Motor neuron (in vitro differentiated cells): ENCODE data around the gene RAB25. TPM values are rescaled to one million over a fixed set of nuclear protein-coding genes. Genes with fewer than 3 reads are reported as not detected.

Source experiments
- ATAC-seq, 8 experiments: fragments of 200-7000 bp; cut with Tn5 transposase; replicated peaks in 6 of 8; 2 replicates each; pipeline ENCODE4 v1.8.0; 2021; ENCODE audit warnings: mild to moderate bottlenecking in 8 of 8, moderate library complexity in 8 of 8
- H3K27ac ChIP-seq, 2 donors: fragments of 250-450 bp; sonication (Bioruptor Pico); 2 replicates each; pipeline ENCODE4 v1.9.0; 2021; ENCODE audit warnings: antibody characterized with exemption in 2 of 2, mild to moderate bottlenecking in 2 of 2, moderate library complexity in 1 of 2
- H3K4me1 ChIP-seq, 2 donors: fragments of 250-450 bp; sonication (Bioruptor Pico); replicated peaks in 1 of 2; 2 replicates each; pipeline ENCODE4 v1.6.1; 2021; ENCODE audit warnings: antibody characterized with exemption in 2 of 2, mild to moderate bottlenecking in 2 of 2, moderate library complexity in 1 of 2
- H3K4me3 ChIP-seq, 5 donors: fragments of 250-450 bp; sonication (Bioruptor Pico); 2 replicates each; pipeline ENCODE4 v1.9.0; 2021; ENCODE audit warnings: antibody characterized with exemption in 5 of 5, mild to moderate bottlenecking in 5 of 5, moderate library complexity in 4 of 5
- WGBS, 10 experiments: fragments of 450-650 bp; shearing (Covaris generic); methylation state at CpG; one replicate each; pipeline ENCODE4 v1.0.0; 2022; 5-methylcytosine and 5-hydroxymethylcytosine counted together
- in situ Hi-C, 9 experiments: fragments of 400-800 bp; cut with MboI; loops; one replicate each; pipeline ENCODE4 v1.15.0; 2021; ENCODE audit warnings: low sequenced_read_pairs in 9 of 9, low pct_unique_long_range_greater_than_20kb in 2 of 9; ENCODE audit not compliant: unreplicated experiment in 9 of 9
- total RNA-seq, 8 experiments: library from RNA; unstranded; fragments of 300-600 nt; gene quantifications; 2 replicates each; pipeline versions ENCODE4 v1.2.3 to v1.2.4, GENCODE V29; 2022

RAB25 gene
- total RNA-seq, 8 experiments from 2014 or later, result 0.50 to 1.3 (median 1.1) TPM; not detected in 3

DNA sequence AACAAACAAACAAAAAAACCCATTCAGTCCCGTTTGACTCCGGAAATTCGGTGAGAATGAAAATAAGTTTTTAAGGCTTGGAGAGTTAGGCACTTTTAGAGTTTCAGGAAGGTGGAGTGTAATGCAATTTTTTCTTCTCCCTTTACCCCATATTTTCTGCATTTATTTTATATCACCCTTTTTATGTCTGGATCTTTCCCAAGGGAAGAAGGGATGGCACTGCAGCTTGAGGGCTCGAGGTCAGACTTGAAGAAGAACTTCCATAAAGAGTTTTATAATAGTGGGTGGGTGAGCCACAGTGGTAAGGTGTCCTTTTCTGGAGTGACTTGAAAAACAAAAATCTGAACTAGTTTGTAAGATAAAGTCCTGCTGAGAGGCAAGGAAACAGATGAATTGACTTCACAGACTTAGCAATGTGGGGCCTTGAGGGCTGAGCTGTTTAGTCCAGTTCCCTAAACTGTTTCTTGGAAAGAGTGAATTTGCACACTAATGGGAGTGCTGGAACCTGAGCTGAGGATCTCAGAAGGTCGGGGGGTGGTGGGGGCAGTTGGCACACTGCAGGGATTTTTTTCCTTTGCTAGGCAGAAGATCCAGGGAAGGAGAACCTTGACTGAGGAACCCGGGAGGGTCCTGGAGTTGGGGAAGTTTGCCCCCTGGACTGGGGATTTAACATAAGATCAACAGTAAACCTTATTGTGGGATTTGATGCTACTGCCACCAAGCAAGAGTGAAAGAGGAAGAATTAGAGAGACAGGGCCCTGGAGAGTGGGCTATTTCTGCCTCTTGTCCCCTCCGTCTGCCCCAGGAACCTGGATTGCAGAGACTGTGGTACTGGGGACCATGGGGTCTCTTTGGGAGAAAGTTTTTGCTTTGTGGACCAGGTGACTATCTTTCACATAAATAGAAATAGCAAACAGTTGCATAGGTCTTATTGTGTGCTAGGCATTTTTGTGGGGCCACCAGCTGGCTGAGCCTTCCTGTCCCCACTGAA, 23.1 kb downstream of the RAB25 start:
- Histone ChIP-seq H3K27ac (peak overlapping the region in 1 of 2 donors; percentile 90), H3K4me3 (peak overlapping the region; percentile 57 to 97 (median 79)), H3K4me1 (peaks cover 28 to 39% of the 10 kb centered on the region in 2 donors)
- in situ Hi-C loops, result loop anchor here in 5 of 9 experiments (10.0 to 25.0 kb wide), 3 partner anchors 128 to 153 kb away; partner anchors contain the start of genes BGLAP (in 2 of the 5), PAQR6 (in 2 of the 5) and PMF1 (in 2 of the 5)
- WGBS, 10 experiments, result 0 to 100% (median 14%) methylated on average over 1 to 6 of the region's 7 CpGs
- no peak for ATAC-seq

DNA sequence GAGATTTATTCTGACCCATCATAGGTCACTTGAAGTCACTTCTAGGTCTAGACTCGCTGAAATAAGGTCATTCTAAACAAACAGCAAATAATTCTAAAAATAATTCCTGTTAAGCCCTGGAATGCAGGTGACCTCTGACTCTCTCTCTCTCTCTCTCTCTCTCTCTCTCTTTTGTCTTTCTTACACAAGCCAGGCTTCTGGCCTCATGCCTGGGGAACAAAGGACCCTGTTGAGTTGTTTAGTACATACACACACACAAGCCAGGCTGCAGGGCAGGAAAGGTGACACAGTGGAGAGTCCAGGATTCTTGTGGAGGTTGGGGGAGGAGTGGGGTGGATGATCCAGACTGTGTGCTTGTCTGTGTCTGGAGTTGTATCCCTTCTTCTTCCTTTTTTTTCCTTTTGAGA, 25.3 kb downstream of the RAB25 start:
- H3K4me1 ChIP-seq, result peaks cover 25 to 37% of the 10 kb centered on the region in 2 donors
- 14 to 44% (median 20%) methylated on average over 1 of the region's 1 CpG; no CpG with 5 or more reads in 3 of the 10 experiments for WGBS, 10 experiments
- no peak overlapping the region for H3K4me3 ChIP-seq
- ATAC-seq, result no peak
- in situ Hi-C loops, result loop anchor here in 5 of 9 experiments (10.0 to 25.0 kb wide), 3 partner anchors 126 to 151 kb away; partner anchors contain the start of genes BGLAP (in 2 of the 5), PAQR6 (in 2 of the 5) and PMF1 (in 2 of the 5)
- peak overlapping the region in 1 of 2 donors; percentile 9 for H3K27ac ChIP-seq

DNA sequence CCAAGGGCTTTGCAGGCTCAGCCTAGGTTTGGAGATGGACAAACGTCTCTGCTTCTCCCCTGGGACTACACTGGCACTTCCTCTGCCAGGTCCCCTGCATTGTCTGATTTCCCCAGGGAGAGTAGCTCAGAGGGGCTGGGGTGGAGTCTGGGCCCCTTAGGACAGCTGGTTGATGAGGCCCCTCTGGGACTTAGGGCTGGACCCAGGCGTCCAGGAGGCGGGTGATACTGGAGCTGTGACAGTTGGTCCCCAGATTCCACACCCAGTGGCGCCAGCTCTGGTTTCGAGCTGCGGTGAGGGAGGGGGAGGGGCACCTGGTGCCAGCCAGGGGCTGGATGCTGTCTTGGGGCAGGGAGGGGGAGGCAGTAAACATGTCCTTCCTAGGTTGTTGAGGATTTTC, 28.7 kb downstream of the RAB25 start:
- in situ Hi-C loops, result loop anchor here in 8 of 9 experiments (5.0 to 25.0 kb wide), 5 partner anchors 43 to 148 kb away; partner anchors contain the start of genes BGLAP (in 2 of the 8), PAQR6 (in 2 of the 8) and PMF1 (in 2 of the 8)
- H3K4me1 ChIP-seq, result peaks cover 15 to 26% of the 10 kb centered on the region in 2 donors
- 43 to 80% methylated on average over 1 of the region's 6 CpGs; no CpG with 5 or more reads in 8 of the 10 experiments for WGBS, 10 experiments
- ATAC-seq, result peak in 4 of 8 experiments; percentile 9 to 14 (median 12)
- H3K27ac ChIP-seq, result peak overlapping the region in 1 of 2 donors; percentile 6
- H3K4me3 ChIP-seq, result no peak overlapping the region

DNA sequence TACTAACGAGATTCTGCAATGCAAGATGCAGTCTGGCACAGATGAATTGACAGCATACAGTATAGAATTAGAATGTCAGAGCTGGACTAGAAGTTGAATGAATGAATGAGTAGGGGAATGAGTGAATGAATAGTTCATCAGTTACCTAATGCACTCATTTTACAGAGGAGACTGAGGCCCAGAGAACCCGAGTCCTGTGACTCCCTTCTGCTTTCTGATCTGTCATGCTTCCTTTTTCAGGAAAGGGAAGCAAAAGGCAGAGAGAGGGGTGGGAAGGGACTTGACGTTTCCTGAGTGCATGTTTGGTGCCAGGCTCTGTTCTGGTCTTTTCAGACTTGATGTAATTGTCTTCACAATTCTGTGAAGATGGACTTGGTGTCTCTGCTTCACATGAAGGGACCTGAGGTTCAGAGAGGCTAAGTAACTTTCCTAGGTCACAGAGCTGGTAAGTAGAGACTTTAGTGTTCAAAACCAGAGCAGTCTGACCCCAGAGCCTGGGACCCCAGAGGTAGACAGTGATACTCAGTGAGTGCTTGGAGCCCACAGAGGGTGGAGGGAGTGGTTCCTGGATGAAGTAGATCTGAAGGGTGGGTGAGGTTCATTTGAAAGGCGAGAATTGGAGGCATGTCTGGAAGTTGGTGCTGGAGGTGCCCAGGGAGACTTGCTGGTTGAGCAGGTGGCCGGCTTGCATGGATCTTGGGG, 29.3 kb downstream of the RAB25 start:
- ATAC-seq, result peak in 5 of 8 experiments; percentile 43 to 53 (median 48)
- WGBS, 10 experiments, result 0 to 78% (median 55%) methylated on average over 2 to 5 of the region's 5 CpGs; no CpG with 5 or more reads in 2 of the 10 experiments
- H3K4me3 ChIP-seq, result no peak overlapping the region
- no peak overlapping the region for H3K27ac ChIP-seq
- H3K4me1 ChIP-seq, result peaks cover 11 to 22% of the 10 kb centered on the region in 2 donors
- in situ Hi-C loops, result loop anchor here in 7 of 9 experiments (5.0 to 25.0 kb wide), 5 partner anchors 42 to 147 kb away; partner anchors contain the start of genes BGLAP (in 2 of the 7), PAQR6 (in 2 of the 7) and PMF1 (in 2 of the 7)

DNA sequence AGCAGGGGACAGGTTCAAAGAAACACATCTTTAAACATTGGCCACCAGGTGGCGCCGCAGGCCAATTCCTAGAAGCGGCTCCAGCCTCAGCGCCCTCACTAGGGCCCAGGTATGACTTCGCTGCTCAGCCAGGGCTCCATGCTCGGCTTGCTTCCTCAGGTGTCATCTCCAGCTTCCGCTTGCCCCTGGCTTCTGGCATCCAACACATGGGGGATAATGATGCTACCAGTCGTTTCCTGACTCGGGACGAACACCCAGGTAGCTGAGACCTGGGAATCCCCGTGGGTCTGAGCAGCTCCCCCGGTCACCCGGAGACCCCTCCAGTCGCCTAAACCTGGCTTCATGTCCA, 29.9 kb downstream of the RAB25 start:
- Histone ChIP-seq H3K4me3 (no peak overlapping the region), H3K27ac (no peak overlapping the region), H3K4me1 (peaks cover 11 to 22% of the 10 kb centered on the region in 2 donors)
- 0 to 60% (median 36%) methylated on average over 1 to 11 of the region's 14 CpGs; no CpG with 5 or more reads in 5 of the 10 experiments for WGBS, 10 experiments
- in situ Hi-C loops, result loop anchor here in 7 of 9 experiments (5.0 to 25.0 kb wide), 5 partner anchors 41 to 146 kb away; partner anchors contain the start of genes BGLAP (in 2 of the 7), PAQR6 (in 2 of the 7) and PMF1 (in 2 of the 7)
- ATAC-seq, result peak; percentile 84 to 100 (median 90)

DNA sequence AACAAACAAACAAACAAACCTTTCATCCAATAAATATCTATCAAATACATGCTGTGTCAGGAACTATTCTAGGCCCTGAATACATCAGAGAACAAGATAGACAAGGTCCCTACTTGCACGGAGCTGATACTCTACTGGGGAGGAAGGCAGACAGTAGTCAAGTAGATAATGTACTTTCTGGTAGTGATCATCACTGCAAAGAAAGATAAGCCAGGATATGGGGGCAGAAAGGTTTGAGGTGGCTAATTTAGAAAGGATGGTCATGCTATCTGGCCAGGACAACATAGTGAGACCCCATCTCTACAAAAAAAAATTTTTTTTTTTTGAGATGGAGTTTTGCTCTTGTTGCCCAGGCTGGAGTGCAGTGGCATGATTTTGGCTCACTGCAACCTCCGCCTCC, 30.6 kb downstream of the RAB25 start:
- H3K27ac ChIP-seq, result no peak overlapping the region
- in situ Hi-C loops, result loop anchor here in 7 of 9 experiments (5.0 to 25.0 kb wide), 5 partner anchors 41 to 146 kb away; partner anchors contain the start of genes BGLAP (in 2 of the 7), PAQR6 (in 2 of the 7) and PMF1 (in 2 of the 7)
- H3K4me3 ChIP-seq, result no peak overlapping the region
- no peak for ATAC-seq
- H3K4me1 ChIP-seq, result peaks cover 5 to 14% of the 10 kb centered on the region in 2 donors
- 40 to 100% (median 83%) methylated on average over 1 to 2 of the region's 2 CpGs; no CpG with 5 or more reads in 1 of the 10 experiments for WGBS, 10 experiments

DNA sequence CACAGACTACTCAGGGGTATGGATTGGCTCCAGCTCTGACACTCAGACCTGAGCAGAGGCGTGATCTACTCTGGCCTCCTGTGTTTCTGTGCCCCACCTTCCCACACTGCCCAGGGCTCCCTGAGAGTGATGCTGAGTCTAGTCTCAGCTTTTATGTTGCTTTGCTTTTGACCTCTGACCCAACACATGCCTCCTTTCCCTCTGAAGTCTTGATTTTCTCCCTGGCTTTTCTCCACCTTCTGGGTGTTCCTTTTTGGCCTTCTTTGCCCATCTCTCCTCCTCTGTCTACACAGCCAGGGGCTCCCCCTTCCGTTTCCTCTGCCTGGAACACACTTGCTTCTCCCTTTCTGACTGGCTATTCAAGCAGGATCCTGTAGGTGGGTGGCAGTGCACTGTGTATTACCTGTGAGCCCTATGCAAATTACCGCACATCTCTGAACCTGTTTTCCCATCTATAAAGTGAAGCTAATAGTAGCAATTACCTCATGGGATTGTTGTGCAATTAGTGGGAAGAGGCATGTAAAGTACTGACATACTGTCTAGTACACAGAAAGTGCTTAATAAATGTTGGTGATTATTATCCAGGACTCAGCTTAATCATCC, 35.0 kb downstream of the RAB25 start:
- Histone ChIP-seq H3K4me1 (peaks cover 5% of the 10 kb centered on the region in 2 donors), H3K4me3 (no peak overlapping the region), H3K27ac (no peak overlapping the region)
- ATAC-seq, result peak in 1 of 8 experiments; percentile 5
- in situ Hi-C loops, result loop anchor here in 8 of 9 experiments (5.0 to 25.0 kb wide), 5 partner anchors 36 to 141 kb away; partner anchors contain the start of genes BGLAP (in 2 of the 8), PAQR6 (in 2 of the 8) and PMF1 (in 2 of the 8)
- 69 to 100% (median 100%) methylated on average over 1 to 3 of the region's 3 CpGs; no CpG with 5 or more reads in 3 of the 10 experiments for WGBS, 10 experiments

DNA sequence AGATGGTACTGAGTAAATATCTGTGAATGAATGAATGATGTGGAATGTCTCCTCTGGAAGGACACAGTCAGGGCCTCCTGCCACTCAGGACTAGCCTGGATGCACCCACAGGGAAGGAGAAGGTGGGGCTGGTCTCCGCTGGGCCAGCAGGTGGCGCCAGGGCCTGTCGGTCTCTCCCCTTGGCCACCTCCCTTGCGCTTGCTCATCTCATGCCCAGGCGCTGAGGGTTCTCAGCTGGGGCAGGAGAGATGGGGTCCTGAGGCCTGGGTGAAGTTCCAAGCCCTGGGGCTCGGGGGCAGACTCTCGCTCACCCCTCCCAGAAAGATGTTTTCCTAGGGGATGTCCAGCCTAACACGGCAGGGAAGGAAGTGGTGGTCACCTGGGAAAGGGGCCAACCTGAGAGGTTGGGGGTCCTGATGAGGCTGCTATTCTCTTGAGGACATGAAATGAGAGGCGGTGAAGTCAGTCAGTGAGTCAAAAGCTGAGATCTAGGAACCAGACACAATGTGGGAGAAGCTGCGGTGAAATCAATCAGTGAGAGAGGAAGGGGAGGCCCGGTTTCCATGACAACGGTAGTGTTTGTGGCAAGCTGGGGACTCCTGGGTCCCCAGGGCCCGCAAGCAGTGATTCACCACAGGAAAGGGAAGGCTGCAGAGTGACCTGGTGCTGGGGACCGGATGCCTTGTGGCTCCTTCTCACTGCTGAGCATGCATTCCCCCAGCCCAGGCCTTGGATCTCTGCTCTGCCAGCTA, 35.9 kb downstream of the RAB25 start:
- peak; percentile 97 to 100 (median 99) for ATAC-seq
- WGBS, 10 experiments, result 0 to 79% (median 60%) methylated on average over 1 to 8 of the region's 14 CpGs; no CpG with 5 or more reads in 1 of the 10 experiments
- Histone ChIP-seq H3K4me3 (no peak overlapping the region), H3K27ac (no peak overlapping the region), H3K4me1 (peaks cover 5% of the 10 kb centered on the region in 2 donors)
- in situ Hi-C loops, result loop anchor here in 8 of 9 experiments (5.0 to 25.0 kb wide), 5 partner anchors 35 to 140 kb away; partner anchors contain the start of genes BGLAP (in 2 of the 8), PAQR6 (in 2 of the 8) and PMF1 (in 2 of the 8)

DNA sequence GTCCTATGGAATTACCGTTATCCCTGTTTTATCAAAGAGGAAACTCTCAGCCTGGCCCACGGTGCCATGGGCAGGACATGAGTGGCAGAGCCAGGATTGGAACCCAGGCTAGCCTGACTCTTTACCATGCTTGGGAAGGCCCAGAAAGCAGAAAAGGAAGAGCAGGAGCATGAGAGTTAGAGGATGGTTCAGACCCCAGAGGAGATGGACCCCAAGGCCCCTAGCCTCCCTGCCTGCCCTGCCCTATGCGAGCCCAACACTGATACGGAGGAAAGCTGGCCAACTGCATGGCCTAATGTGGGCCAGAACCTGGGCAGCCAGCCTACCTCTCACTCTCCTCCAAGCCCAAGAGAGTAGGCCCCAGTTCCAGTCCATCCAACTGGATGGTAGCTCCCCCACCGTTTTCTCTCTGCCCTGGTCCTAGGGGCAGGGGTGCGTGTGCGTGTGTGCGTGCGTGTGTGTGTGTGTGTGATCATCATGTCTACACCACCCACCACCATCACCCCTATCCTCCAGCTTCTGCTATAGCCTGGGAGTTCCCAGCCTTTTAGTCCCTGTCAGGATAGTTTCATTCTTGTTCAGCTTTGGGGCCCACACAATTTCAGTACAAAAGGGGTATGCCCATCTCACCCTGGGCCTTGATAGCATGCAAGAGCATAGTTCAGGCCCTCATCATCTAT, 36.7 kb downstream of the RAB25 start:
- in situ Hi-C loops, result loop anchor here in 8 of 9 experiments (5.0 to 25.0 kb wide), 5 partner anchors 35 to 140 kb away; partner anchors contain the start of genes BGLAP (in 2 of the 8), PAQR6 (in 2 of the 8) and PMF1 (in 2 of the 8)
- Histone ChIP-seq H3K27ac (no peak overlapping the region), H3K4me3 (no peak overlapping the region), H3K4me1 (peaks cover 5 to 13% of the 10 kb centered on the region in 2 donors)
- 88 to 100% (median 100%) methylated on average over 1 to 9 of the region's 9 CpGs; no CpG with 5 or more reads in 3 of the 10 experiments for WGBS, 10 experiments
- ATAC-seq, result no peak

DNA sequence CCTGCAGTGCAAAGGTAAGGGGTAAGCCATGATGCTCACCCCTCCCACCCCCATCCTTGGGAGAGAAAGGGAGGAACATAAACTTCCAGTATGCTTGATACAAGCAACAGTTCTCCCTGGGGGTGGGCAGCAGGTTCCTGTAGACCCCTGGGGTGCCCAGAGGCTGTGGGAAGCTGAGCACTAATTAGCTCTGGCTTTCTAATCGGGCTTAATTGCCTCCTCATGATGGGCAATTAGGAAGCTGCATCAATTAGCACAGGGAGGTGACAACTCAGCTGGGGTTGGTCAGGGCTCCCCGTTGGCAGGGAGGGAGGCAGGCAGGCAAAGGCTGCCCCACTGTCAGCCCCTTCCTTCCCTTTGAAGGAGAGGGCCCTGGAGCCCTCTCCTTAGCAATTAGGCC, 37.8 kb downstream of the RAB25 start:
- Histone ChIP-seq H3K4me3 (no peak overlapping the region), H3K4me1 (peaks cover 9 to 25% of the 10 kb centered on the region in 2 donors), H3K27ac (no peak overlapping the region)
- WGBS, 10 experiments, result 60 to 86% (median 75%) methylated on average over 1 to 2 of the region's 2 CpGs; no CpG with 5 or more reads in 7 of the 10 experiments
- ATAC-seq, result no peak
- in situ Hi-C loops, result loop anchor here in 8 of 9 experiments (5.0 to 25.0 kb wide), 5 partner anchors 34 to 139 kb away; partner anchors contain the start of genes BGLAP (in 2 of the 8), PAQR6 (in 2 of the 8) and PMF1 (in 2 of the 8)
